ENCODE results near the gene PHPT1. TPM values are rescaled to one million over a fixed set of nuclear protein-coding genes. Genes with fewer than 3 reads are reported as not detected.

Gene PHPT1
- total and polyA plus RNA-seq, 2 of the 13 experiments (the other 11 are each of a cell fraction or from before 2014, with no cell fraction given) = 189 to 192 TPM

DNA sequence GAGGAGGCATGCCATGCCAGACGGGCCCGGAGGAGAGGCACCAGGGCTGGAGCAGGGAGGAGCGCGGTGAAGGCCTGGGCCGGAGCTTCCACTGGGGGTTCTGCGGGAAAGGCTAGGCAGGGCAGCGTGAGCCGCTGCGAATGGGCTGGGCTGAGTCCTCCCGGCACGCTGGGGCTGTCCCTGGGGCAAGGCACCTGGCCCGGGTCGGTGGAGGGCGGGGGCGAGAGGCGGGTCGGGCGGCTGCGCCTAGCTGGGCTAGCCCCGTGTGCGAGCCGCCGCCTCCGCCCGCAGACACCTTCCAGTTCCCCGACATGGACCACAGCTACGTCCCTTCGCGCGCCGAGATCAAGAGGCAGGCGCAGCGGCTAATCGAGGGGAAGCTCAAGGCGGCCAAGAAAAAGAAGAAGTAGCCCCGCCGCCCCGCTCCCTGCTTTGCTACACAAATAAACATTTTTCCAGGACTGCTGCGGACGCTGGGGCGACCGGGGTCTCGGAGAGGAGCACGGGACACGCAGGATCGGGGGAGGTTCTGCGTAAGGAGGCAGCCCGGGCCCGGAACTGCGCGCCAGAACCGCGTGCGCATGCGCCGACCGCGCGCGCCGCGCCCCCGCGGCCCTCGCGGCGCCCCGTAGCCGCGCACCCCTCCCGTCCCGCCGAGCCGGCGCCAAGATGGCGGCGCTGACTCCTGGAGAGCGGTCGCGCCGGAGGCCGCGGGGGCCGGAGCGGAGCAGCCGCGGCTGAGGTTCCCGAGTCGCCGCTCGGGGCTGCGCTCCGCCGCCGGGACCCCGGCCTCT is 41.7 kb upstream of the PHPT1 start, which contains the start of gene RABL6 (continued):
- TF ChIP-seq GTF2F1 (IDR thresholded peaks at IDR 0.05; ENCODE audit: low read length) (no peak), TRIM24 (CRISPR knock-in tag; IDR thresholded peaks at IDR 0.05) (no peak), NR2F1 (CRISPR knock-in tag; IDR thresholded peaks at IDR 0.05) (0 out of 4 replicates have a peak, but pooled peaks of 1 of the 2 experiments have one; percentile 7), MZF1 (CRISPR knock-in tag; IDR thresholded peaks at IDR 0.05; ENCODE audit: borderline replicate concordance) (no peak), ASH2L (IDR thresholded peaks at IDR 0.05; ENCODE audit: insufficient read length, low read depth, low read length) (no peak), ZMYM3 (CRISPR knock-in tag; IDR thresholded peaks at IDR 0.05) (no peak), ZNF7 (CRISPR knock-in tag; IDR thresholded peaks at IDR 0.05) (no peak), RFXANK (CRISPR knock-in tag; IDR thresholded peaks at IDR 0.05) (no peak), NR3C1 (CRISPR knock-in tag; IDR thresholded peaks at IDR 0.05) (no peak), GTF3A (CRISPR knock-in tag; conservative IDR thresholded peaks at IDR 0.05) (no peak), CCDC6 (CRISPR knock-in tag; IDR thresholded peaks at IDR 0.05) (peak; percentile 58), MTF2 (CRISPR knock-in tag; IDR thresholded peaks at IDR 0.05; ENCODE audit: borderline replicate concordance) (no peak), ZFY (CRISPR knock-in tag; IDR thresholded peaks at IDR 0.05) (0 out of 2 replicates have a peak, but pooled peaks have one; percentile 46), NFKB2 (CRISPR knock-in tag; IDR thresholded peaks at IDR 0.05; ENCODE audit: borderline replicate concordance) (peak; percentile 40; the same call in 1 of the 2 replicates), MED1 (CRISPR knock-in tag; IDR thresholded peaks at IDR 0.05) (peak; percentile 66)
- TF ChIP-seq, protein P1, sequence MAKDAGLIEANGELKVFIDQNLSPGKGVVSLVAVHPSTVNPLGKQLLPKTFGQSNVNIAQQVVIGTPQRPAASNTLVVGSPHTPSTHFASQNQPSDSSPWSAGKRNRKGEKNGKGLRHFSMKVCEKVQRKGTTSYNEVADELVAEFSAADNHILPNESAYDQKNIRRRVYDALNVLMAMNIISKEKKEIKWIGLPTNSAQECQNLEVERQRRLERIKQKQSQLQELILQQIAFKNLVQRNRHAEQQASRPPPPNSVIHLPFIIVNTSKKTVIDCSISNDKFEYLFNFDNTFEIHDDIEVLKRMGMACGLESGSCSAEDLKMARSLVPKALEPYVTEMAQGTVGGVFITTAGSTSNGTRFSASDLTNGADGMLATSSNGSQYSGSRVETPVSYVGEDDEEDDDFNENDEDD (CRISPR knock-in tag; IDR thresholded peaks at IDR 0.05; ENCODE audit: borderline replicate concordance) = no peak
- TF ChIP-seq, protein P2, sequence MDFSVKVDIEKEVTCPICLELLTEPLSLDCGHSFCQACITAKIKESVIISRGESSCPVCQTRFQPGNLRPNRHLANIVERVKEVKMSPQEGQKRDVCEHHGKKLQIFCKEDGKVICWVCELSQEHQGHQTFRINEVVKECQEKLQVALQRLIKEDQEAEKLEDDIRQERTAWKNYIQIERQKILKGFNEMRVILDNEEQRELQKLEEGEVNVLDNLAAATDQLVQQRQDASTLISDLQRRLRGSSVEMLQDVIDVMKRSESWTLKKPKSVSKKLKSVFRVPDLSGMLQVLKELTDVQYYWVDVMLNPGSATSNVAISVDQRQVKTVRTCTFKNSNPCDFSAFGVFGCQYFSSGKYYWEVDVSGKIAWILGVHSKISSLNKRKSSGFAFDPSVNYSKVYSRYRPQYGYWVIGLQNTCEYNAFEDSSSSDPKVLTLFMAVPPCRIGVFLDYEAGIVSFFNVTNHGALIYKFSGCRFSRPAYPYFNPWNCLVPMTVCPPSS (IDR thresholded peaks at IDR 0.05) = no peak
- TF ChIP-seq, protein P3, sequence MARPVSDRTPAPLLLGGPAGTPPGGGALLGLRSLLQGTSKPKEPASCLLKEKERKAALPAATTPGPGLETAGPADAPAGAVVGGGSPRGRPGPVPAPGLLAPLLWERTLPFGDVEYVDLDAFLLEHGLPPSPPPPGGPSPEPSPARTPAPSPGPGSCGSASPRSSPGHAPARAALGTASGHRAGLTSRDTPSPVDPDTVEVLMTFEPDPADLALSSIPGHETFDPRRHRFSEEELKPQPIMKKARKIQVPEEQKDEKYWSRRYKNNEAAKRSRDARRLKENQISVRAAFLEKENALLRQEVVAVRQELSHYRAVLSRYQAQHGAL (CRISPR knock-in tag; IDR thresholded peaks at IDR 0.05; ENCODE audit: not compliant biosample characterization) = no peak
- TF ChIP-seq, protein P4, sequence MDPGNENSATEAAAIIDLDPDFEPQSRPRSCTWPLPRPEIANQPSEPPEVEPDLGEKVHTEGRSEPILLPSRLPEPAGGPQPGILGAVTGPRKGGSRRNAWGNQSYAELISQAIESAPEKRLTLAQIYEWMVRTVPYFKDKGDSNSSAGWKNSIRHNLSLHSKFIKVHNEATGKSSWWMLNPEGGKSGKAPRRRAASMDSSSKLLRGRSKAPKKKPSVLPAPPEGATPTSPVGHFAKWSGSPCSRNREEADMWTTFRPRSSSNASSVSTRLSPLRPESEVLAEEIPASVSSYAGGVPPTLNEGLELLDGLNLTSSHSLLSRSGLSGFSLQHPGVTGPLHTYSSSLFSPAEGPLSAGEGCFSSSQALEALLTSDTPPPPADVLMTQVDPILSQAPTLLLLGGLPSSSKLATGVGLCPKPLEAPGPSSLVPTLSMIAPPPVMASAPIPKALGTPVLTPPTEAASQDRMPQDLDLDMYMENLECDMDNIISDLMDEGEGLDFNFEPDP (CRISPR knock-in tag; conservative IDR thresholded peaks at IDR 0.05) = no peak

Measured in HepG2 (cell line).